Natural killer cell (primary cell): Measurements from ENCODE around the gene GOLGA6L26. TPM values are rescaled to one million over a fixed set of nuclear protein-coding genes. Genes with fewer than 3 reads are reported as not detected.
"Not testable (repeated sequence)": the region's sequence is repeated elsewhere in the genome, so short reads cannot be mapped to it uniquely, and the experiment has no call there.

Experiments used
- ATAC-seq, 3 donors: fragments of 150-1000 bp in 2 of 3; fragments of 200-7000 bp in 1 of 3; cut with Tn5 transposase; 1 replicate in 1 of 3; 2 replicates in 2 of 3; pipeline ENCODE4 v1.10.0; 2021; ENCODE audit warnings: mild to moderate bottlenecking in 2 of 3, moderate library complexity in 2 of 3
- DNase-seq, 2 donors: peaks; one replicate each; pipeline versions ENCODE4 v3.0.0 to v3.0.0-alpha.2; 2013 to 2021; ENCODE audit warnings: mixed read lengths in 1 of 2
- H3K27ac ChIP-seq: one replicate; pipeline ENCODE4 v1.5.1; 2013; ENCODE audit warnings: mild to moderate bottlenecking, low read length
- H3K27me3 ChIP-seq: one replicate; pipeline ENCODE4 v1.6.1; 2013; ENCODE audit warnings: low read length; ENCODE audit not compliant: control insufficient read depth, insufficient read depth
- H3K36me3 ChIP-seq: one replicate; pipeline ENCODE4 v1.6.1; 2013; ENCODE audit warnings: low read length; ENCODE audit not compliant: control insufficient read depth, insufficient read depth
- H3K4me1 ChIP-seq: one replicate; pipeline ENCODE4 v1.6.1; 2013; ENCODE audit warnings: low read length; ENCODE audit not compliant: control insufficient read depth, insufficient read depth
- H3K4me3 ChIP-seq: one replicate; pipeline ENCODE4 v1.5.1; 2013; ENCODE audit warnings: low read length
- H3K9me3 ChIP-seq: one replicate; pipeline ENCODE4 v1.6.1; 2013; ENCODE audit warnings: low read length; ENCODE audit not compliant: control insufficient read depth, insufficient read depth
- H3K27ac Mint-ChIP-seq, 2 donors: one replicate each; pipeline ENCODE4 v1.8.0; 2022; ENCODE audit warnings: mild to moderate bottlenecking in 2 of 2, mixed read lengths in 2 of 2, moderate library complexity in 1 of 2
- H3K27me3 Mint-ChIP-seq, 2 donors: one replicate each; pipeline ENCODE4 v1.8.0; 2022; ENCODE audit warnings: low read depth in 2 of 2, mixed read lengths in 2 of 2
- H3K36me3 Mint-ChIP-seq: one replicate; pipeline ENCODE4 v1.8.0; 2022; ENCODE audit warnings: mixed read lengths
- H3K4me1 Mint-ChIP-seq, 2 donors: one replicate each; pipeline ENCODE4 v1.8.0; 2022; ENCODE audit warnings: mixed read lengths in 2 of 2
- H3K4me3 Mint-ChIP-seq: one replicate; pipeline ENCODE4 v1.8.0; 2022; ENCODE audit warnings: mild to moderate bottlenecking, moderate library complexity, mixed read lengths
- H3K9me3 Mint-ChIP-seq, 2 donors: one replicate each; pipeline ENCODE4 v1.8.0; 2022; ENCODE audit warnings: mixed read lengths in 2 of 2
- WGBS: methylation state at CpG from one replicate; pipeline ENCODE4 v1.1.7; 2013; ENCODE audit warnings: missing lambda C conversion rate; ENCODE audit not compliant: insufficient coverage; 5-methylcytosine and 5-hydroxymethylcytosine counted together
- intact Hi-C: fragments of 100-400 bp; cut with micrococcal nuclease; formaldehyde crosslinking; loops from one replicate; pipeline ENCODE4 v1.14.2; 2022
- total RNA-seq, 4 donors: library from RNA; stranded (reverse); fragments of 120-200 nt in 1 of 4; gene quantifications; one replicate each; pipeline versions ENCODE4 v1.2.3 to v1.2.4, GENCODE V29; 2013 to 2022

Gene GOLGA6L26
- total RNA-seq, result not detected
- total RNA-seq (2013), result not detected

GRCh38 chr15:23334096-23334495 lies at the start of gene GOLGA6L26:
Gene GOLGA6L26, minus strand, starts transcription at chr15:23334196. Its CDS starts 61 bp downstream, at chr15:23334135.
- no CpG with 5 or more reads among the region's 7 CpGs for WGBS
- ATAC-seq, H3K4me3 ChIP-seq, H3K27me3 ChIP-seq, H3K4me3 Mint-ChIP-seq, H3K9me3 ChIP-seq, H3K4me1 ChIP-seq, H3K9me3 Mint-ChIP-seq, intact Hi-C loops, H3K36me3 Mint-ChIP-seq, H3K27ac Mint-ChIP-seq, H3K36me3 ChIP-seq, DNase-seq, H3K27me3 Mint-ChIP-seq, H3K4me1 Mint-ChIP-seq, H3K27ac ChIP-seq: not testable (repeated sequence)

GRCh38 chr15:23381192-23381591 lies 47.2 kb upstream of the GOLGA6L26 start:
- 62% methylated on average over 7 of the region's 7 CpGs for WGBS
- H3K9me3 Mint-ChIP-seq, H3K36me3 ChIP-seq, H3K36me3 Mint-ChIP-seq, H3K4me3 ChIP-seq, ATAC-seq, intact Hi-C loops, DNase-seq, H3K27ac Mint-ChIP-seq, H3K27me3 ChIP-seq, H3K4me1 ChIP-seq, H3K9me3 ChIP-seq, H3K27ac ChIP-seq, H3K4me3 Mint-ChIP-seq, H3K4me1 Mint-ChIP-seq: not testable (repeated sequence)
- peaks cover 3 to 10% of the 10 kb centered on the region in 2 donors for H3K27me3 Mint-ChIP-seq

GRCh38 chr15:23380700-23381099 lies 46.7 kb upstream of the GOLGA6L26 start:
- DNase-seq, H3K27me3 Mint-ChIP-seq, ATAC-seq, H3K4me3 ChIP-seq, H3K27ac ChIP-seq, H3K27ac Mint-ChIP-seq, H3K36me3 Mint-ChIP-seq, H3K36me3 ChIP-seq, H3K4me1 ChIP-seq, H3K4me1 Mint-ChIP-seq, H3K9me3 Mint-ChIP-seq, H3K9me3 ChIP-seq, H3K4me3 Mint-ChIP-seq, intact Hi-C loops, H3K27me3 ChIP-seq: not testable (repeated sequence)
- WGBS, result 79% methylated on average over 4 of the region's 4 CpGs

GRCh38 chr15:23378946-23379345 lies 45.0 kb upstream of the GOLGA6L26 start:
- H3K4me3 ChIP-seq, DNase-seq, H3K36me3 Mint-ChIP-seq, H3K27ac Mint-ChIP-seq, H3K4me1 ChIP-seq, H3K27me3 Mint-ChIP-seq, H3K4me1 Mint-ChIP-seq, ATAC-seq, H3K27me3 ChIP-seq, H3K9me3 ChIP-seq, intact Hi-C loops, H3K4me3 Mint-ChIP-seq, H3K36me3 ChIP-seq, H3K9me3 Mint-ChIP-seq, H3K27ac ChIP-seq: not testable (repeated sequence)
- WGBS, result 90% methylated on average over 13 of the region's 13 CpGs

- DNase-seq, H3K9me3 ChIP-seq, ATAC-seq, H3K4me3 ChIP-seq, H3K4me1 ChIP-seq, H3K4me3 Mint-ChIP-seq, H3K27me3 ChIP-seq, H3K36me3 ChIP-seq, H3K36me3 Mint-ChIP-seq, H3K27ac ChIP-seq, intact Hi-C loops, H3K9me3 Mint-ChIP-seq, H3K4me1 Mint-ChIP-seq, H3K27ac Mint-ChIP-seq, H3K27me3 Mint-ChIP-seq: not testable (repeated sequence)
- 93% methylated on average over 11 of the region's 11 CpGs for WGBS
Measured at GRCh38 chr15:23374226-23374625, 40.2 kb upstream of the GOLGA6L26 start.

- H3K4me3 Mint-ChIP-seq, H3K4me3 ChIP-seq, H3K4me1 ChIP-seq, H3K4me1 Mint-ChIP-seq, H3K9me3 Mint-ChIP-seq, intact Hi-C loops, H3K36me3 Mint-ChIP-seq, H3K27me3 Mint-ChIP-seq, H3K27ac Mint-ChIP-seq, H3K27ac ChIP-seq, ATAC-seq, H3K27me3 ChIP-seq, H3K36me3 ChIP-seq, H3K9me3 ChIP-seq, DNase-seq: not testable (repeated sequence)
- WGBS, result 96% methylated on average over 40 of the region's 40 CpGs
Measured at GRCh38 chr15:23372891-23373600, 39.0 kb upstream of the GOLGA6L26 start.
